ENCODE results near the gene PRKACA. TPM values are rescaled to one million over a fixed set of nuclear protein-coding genes. Genes with fewer than 3 reads are reported as not detected.
A peak's percentile ranks its signal among the peaks of the same experiment; 100 is the strongest.

The PRKACA gene
- polyA plus RNA-seq, 1 donor from 2014 or later = 1.4 TPM

DNA sequence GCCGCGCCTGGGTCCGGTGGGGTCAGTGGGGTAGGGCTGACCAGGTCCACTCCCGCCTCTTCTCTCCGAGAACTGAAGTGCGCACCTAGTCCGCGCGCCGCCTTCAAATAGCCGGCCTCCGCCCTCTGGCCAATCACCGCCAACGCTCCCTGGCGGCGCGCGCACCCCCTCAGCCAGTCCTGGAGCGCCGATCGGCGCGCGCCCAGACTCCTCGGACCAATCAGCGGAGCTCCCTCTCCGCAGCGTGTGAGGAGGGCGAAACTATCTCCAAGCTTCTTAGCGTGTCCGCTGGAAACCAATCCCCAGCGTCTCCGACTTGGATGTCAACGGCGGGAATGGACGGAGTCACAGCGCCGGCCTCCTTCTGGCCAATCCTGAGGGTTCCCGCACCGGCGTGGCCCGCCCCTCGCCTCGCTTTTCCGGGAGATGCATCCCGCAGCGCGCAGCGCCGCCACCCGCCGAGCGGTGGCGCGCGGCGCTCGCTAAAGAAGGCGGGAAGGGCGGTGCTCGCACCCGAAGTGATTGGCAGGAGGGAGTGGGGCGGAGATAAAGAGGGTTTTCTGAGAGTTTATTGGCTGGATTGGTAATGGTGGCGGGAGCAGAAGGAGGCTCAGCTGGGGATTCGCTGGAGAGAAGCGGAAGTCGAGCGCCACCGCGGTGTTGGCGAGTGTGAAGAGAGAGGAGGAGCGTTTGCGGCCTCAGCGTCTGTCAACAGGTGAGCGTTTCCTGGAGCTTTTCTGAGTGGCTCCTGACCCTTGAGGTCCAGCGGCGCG, 19.1 kb upstream of the PRKACA start, which contains the start of gene ASF1B:
Gene ASF1B, minus strand, starts transcription at position 81 of the 773 bp plus-strand sequence. CDS start 133 bp downstream, outside the sequence.
- H3K4me1 Mint-ChIP-seq = peaks cover 5 to 18% (median 8%) of the 10 kb centered on the region in 3 donors
- no peaks in the 10 kb centered on the region for H3K36me3 Mint-ChIP-seq
- H3K27ac Mint-ChIP-seq = peak within 1 kb of the TSS in 2 of 3 donors; percentile 46 to 94
- peak within 1 kb of the TSS; percentile 81 to 99 (median 92) for H3K4me3 Mint-ChIP-seq
- no peaks in the 10 kb centered on the region for H3K9me3 Mint-ChIP-seq
- no peaks in the 10 kb centered on the region for H3K27me3 Mint-ChIP-seq

DNA sequence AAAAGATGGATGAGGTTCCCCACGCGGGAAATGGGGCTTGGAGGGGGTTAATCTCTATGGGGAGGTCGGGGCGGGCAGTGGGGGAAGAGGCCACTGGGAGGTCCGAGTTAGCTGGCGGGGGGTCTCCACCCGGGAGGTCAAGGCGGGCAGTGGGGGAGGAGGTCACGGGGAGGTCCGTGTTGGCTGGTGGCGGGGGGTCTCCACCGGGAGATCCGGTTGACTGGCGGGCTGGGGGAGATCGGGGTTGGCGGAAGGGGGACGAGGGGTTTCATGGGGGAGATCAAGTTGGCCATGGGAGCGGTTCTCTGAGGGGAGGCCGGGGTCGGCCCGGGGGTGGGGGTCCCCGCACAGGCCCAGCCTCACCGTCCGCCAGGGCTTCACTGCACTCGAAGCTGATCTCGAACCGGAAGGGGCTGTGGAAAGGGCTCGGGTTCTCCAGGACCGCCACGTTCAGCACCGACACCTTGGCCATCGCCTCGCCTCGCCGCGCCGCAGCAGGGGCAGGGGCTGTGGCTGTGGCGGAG, 18.5 kb upstream of the PRKACA start:
- H3K27me3 Mint-ChIP-seq = no peaks in the 10 kb centered on the region
- H3K27ac Mint-ChIP-seq = peak overlapping the region in 1 of 3 donors; percentile 46
- H3K4me3 Mint-ChIP-seq = peak overlapping the region; percentile 81 to 99 (median 92)
- H3K36me3 Mint-ChIP-seq = no peaks in the 10 kb centered on the region
- no peaks in the 10 kb centered on the region for H3K9me3 Mint-ChIP-seq
- H3K4me1 Mint-ChIP-seq = peaks cover 5 to 18% (median 8%) of the 10 kb centered on the region in 3 donors

DNA sequence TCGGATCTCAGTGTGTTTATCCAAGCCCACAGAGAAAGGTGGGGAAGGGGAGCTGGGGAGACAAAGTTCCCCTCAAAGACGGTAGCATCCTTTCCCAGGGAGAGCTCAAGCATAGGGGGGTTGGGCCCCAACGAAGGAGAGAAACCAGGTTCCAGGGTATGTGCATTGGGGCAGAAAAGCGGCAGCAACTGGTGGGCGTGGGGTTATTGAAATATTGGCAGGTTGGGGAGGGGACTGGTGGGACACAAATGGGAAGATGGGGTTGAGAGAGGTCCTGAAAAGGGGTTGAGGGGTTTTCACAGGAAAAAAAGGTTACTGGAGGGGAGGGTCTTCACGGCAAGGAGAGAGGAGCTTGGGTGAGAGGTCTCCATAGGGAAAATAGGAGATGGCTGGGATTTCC, 17.8 kb upstream of the PRKACA start:
- H3K4me3 Mint-ChIP-seq = peak overlapping the region; percentile 34 to 90 (median 64)
- no peaks in the 10 kb centered on the region for H3K27me3 Mint-ChIP-seq
- H3K4me1 Mint-ChIP-seq = peaks cover 5 to 18% (median 8%) of the 10 kb centered on the region in 3 donors
- no peaks in the 10 kb centered on the region for H3K9me3 Mint-ChIP-seq
- H3K36me3 Mint-ChIP-seq = no peaks in the 10 kb centered on the region
- H3K27ac Mint-ChIP-seq = no peak overlapping the region

DNA sequence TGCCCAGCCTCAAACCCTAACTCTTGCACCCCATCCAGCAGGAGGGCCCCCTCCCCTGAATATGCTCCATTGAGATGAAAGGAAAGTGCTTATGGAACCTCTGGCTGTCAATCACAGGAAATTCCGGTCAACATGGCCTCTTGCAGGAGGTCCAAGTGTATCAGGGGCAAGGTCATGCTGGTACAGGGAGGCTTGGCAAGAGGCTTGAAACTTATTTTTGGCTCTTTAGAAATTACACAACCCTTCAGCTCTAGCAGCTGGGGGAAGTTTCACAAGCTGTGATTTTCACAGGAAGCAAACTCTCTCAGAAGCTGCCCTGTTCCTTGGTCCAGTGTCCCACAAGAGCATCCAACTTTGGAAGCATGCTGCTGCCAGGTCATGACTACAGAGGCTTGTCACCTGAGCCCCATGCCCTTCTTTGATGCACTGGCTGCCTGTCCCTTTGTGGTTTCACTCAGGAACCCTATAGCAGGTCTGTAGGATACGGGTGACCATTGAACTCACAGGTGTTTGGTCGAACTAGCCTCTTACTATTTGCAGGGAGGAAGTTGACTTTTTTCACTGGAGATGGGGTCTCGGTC, 10.5 kb upstream of the PRKACA start:
- H3K9me3 Mint-ChIP-seq = no peaks in the 10 kb centered on the region
- peaks cover 0 to 3% (median 2%) of the 10 kb centered on the region in 3 donors for H3K4me1 Mint-ChIP-seq
- no peaks in the 10 kb centered on the region for H3K27me3 Mint-ChIP-seq
- no peak overlapping the region for H3K27ac Mint-ChIP-seq
- no peak overlapping the region for H3K4me3 Mint-ChIP-seq
- H3K36me3 Mint-ChIP-seq = peaks cover 2% of the 10 kb centered on the region

DNA sequence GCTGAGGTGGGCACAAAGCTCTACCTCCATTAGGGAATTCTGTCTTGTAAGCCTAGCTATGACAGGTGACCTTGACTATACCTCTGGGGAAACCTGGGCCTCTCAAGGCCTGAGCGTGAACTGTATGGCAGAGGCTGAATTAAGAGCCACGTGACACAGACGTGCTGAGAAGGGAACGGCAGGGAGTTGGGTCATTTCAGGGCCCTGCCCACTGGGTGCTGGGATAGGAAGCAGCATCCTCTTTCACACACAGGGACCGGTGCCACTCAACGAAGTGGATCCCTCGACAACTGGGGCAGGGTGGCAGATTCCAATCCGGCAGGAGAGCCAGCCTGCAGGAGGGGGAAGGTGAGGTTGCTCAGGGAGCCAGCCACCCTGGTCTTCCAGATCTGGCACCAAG, 9.6 kb upstream of the PRKACA start:
- Mint-ChIP-seq H3K27ac (no peak overlapping the region), H3K9me3 (no peaks in the 10 kb centered on the region), H3K4me3 (no peak overlapping the region), H3K36me3 (peaks cover 2% of the 10 kb centered on the region), H3K27me3 (no peaks in the 10 kb centered on the region), H3K4me1 (peaks cover 0 to 3% (median 2%) of the 10 kb centered on the region in 3 donors)

DNA sequence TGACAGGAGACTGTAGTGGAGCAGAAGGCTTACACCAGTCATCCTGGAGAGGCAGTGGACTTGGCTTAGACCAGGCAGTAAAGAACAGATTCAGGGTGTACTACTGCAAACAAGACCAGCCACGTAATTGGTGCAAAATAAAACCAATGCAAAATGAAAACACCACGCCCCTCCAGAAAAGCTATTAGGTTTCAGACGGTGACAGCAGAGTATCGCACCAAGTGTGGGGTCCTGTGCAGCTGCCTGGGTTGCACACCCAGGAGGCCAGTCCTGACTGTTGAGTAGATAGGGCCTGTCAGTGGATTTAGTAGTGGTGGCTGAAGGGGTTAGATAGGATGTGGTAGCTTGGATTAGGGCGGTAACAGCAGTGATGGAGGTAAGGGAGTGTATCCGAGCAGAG, 5.4 kb upstream of the PRKACA start:
- H3K4me3 Mint-ChIP-seq = no peak overlapping the region
- H3K27ac Mint-ChIP-seq = peak overlapping the region in 1 of 3 donors; percentile 16

DNA sequence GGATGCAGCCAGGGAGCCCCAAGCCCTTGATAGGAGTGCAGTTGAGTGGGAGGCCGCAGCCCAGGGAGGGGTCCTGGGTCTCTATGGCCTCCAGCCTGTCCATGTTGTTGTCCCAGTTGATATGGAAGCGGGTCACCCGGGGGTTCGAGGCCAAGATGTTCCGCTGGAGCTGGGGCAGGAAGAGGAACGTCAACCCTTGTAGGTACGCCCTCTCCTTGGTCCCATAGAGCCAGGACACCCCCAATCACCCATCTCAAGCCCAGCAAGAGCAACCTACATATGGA, 2.9 kb upstream of the PRKACA start:
- H3K9me3 Mint-ChIP-seq = no peaks in the 10 kb centered on the region
- peaks cover 1% of the 10 kb centered on the region for H3K36me3 Mint-ChIP-seq
- no peaks in the 10 kb centered on the region for H3K27me3 Mint-ChIP-seq
- peak overlapping the region in 1 of 4 donors; percentile 41 for H3K4me3 Mint-ChIP-seq
- H3K27ac Mint-ChIP-seq = no peak overlapping the region
- peaks cover 18 to 23% (median 19%) of the 10 kb centered on the region in 3 donors for H3K4me1 Mint-ChIP-seq

More for the DNA sequence above, 5.4 kb upstream of the PRKACA start:
- H3K36me3 Mint-ChIP-seq = peaks cover 2% of the 10 kb centered on the region
- H3K9me3 Mint-ChIP-seq = no peaks in the 10 kb centered on the region
- no peaks in the 10 kb centered on the region for H3K27me3 Mint-ChIP-seq
- H3K4me1 Mint-ChIP-seq = peaks cover 5 to 9% (median 8%) of the 10 kb centered on the region in 3 donors

DNA sequence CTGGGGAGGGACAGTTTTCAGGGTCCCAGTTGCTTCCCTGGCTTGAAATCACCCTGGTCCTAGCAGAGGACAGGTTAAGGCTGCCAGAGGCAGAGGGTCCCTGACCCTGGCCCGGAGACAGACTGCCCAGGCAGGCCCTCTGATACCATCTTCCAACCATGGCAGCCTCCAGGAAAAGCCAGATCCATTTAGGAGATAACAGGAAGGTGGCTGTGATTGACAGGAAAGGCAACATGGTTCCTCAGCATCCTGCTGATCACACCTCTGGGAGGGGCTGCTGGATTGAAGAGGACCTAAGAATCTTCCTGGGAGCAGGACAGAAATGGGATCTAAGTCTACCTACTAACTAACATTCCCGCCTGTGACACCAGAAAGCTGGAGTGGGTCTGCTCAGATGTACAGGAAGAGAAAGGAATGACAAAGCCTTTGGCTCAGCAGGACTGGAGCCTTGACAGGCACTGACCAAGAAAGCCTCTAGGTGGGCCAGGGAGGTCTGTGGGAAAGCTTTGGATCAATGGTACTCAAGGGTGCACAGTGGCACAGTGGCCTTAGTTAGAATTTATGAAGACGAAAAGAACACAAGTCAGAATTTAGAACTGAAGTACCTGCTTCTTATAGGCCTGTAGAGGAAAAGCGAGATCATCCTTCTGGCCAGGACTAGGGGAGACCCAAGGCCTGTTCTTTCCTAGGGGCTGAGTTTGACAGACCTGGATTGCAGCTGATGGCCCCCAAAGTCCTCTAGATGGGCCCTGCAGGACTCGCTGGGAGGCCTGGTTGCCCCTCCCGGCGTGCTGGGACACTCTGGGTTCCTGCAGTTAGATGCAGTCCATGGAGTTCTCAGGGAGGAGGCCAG, 2.3 kb upstream of the PRKACA start:
- no peaks in the 10 kb centered on the region for H3K9me3 Mint-ChIP-seq
- peaks cover 1% of the 10 kb centered on the region for H3K36me3 Mint-ChIP-seq
- H3K4me1 Mint-ChIP-seq = peaks cover 21 to 29% (median 22%) of the 10 kb centered on the region in 3 donors
- H3K27ac Mint-ChIP-seq = no peak overlapping the region
- H3K4me3 Mint-ChIP-seq = peak overlapping the region in 3 of 4 donors; percentile 25 to 86 (median 41)
- no peaks in the 10 kb centered on the region for H3K27me3 Mint-ChIP-seq

DNA sequence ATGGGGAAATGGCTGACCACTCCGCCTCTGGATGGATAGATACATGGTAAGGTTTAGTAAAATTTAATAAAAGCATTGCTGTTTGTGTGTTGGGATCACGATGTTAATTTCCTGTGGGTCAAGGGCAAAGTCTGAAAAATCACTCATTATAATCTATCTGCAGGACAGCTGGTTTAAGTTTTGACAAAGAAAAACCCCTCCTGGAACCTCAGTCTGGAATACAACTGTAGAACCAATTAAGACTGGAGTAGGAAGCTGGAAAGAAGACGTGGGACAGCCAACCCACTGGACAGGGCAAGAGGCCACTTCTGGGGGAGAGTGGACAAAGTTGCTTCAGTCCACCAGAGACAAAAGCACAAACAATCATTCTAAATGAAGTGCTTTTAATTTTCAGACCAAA, 1.6 kb upstream of the PRKACA start:
- Mint-ChIP-seq H3K36me3 (peaks cover 1% of the 10 kb centered on the region), H3K27ac (peak overlapping the region; percentile 76 to 98 (median 92)), H3K27me3 (no peaks in the 10 kb centered on the region), H3K9me3 (no peaks in the 10 kb centered on the region), H3K4me3 (peak overlapping the region; percentile 66 to 95 (median 90)), H3K4me1 (peaks cover 24 to 33% (median 25%) of the 10 kb centered on the region in 3 donors)

DNA sequence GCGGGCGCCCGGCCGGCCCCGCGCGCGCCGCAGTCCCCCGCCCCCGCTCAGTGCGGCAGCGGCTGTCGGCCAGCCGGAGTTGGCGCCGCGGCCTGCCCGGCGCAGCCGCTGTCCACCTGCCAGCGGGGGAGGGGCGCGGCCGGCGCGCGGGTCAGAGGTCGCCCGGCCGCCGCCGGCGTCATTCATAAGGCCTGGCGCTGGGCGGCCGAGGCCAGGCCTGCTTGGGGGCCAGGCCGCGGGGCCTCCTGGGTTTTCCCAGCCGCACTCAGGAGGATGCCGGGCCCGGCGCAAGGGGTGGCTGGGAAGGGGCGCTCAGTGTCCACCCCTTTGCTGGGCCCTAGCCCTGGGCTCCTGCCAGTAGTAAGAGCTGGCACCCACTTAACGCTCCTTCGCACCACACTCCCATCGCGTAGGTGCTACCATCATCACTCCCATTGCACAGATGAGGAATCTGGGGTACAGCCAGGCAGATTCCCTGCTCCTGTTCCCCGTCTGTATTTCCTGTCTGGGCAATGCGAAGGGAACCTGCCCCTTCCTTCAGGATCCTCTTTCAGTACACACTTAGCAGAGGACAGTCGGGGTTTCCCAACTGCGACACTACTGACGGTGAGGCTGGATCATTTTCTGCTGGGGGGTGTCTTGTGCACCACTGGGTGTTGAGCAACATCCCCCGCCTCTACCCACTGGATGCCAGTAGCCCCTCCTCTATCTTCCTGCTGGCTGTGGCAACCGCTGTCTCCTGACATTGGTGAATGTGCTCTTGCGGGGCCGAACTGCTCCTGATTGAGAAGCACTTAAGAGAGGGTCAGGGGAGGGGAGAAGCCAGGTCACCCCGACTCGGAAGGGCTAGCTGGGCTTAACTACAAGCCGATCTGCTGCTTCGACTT, 846 bp upstream of the PRKACA start:
- peak overlapping the region; percentile 86 to 95 (median 95) for H3K4me3 Mint-ChIP-seq
- peak overlapping the region; percentile 92 to 98 (median 98) for H3K27ac Mint-ChIP-seq
- peaks cover 24 to 33% (median 25%) of the 10 kb centered on the region in 3 donors for H3K4me1 Mint-ChIP-seq
- H3K9me3 Mint-ChIP-seq = no peaks in the 10 kb centered on the region
- no peaks in the 10 kb centered on the region for H3K27me3 Mint-ChIP-seq
- H3K36me3 Mint-ChIP-seq = peaks cover 1% of the 10 kb centered on the region

DNA sequence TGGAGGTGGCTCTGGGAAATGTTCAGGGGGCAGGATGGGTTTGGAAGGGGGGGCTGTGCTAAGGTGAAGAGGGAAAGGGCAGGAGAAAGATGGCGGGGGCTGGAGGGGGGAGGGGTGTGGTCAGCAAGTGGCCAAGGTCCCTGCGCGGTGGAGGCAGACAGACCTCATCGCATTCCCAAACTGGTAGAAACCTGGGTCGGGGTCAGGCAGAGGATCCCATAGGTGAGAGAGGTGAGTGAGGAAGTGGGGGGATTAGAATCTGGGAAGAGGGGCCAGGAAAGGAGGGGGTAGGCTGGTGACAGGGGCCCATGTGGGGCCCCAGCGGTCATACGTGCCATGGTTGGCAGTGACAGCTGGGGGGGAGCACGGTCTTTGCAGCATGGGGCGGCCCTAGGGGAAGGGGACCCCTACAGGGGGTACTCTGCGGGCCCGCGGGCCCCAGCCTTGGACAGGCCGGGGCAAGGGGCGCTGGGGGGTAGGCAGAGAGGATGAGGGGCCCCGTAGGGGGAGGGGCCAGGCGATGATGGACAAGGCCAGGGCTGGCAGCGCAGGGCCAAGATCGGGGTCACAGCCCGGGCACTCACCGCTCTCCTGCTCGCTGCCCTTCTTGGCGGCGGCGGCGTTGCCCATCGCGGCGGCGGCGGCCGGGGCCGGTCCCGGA, 514 bp downstream of the PRKACA start:
- H3K4me1 Mint-ChIP-seq = peaks cover 24 to 33% (median 27%) of the 10 kb centered on the region in 3 donors

DNA sequence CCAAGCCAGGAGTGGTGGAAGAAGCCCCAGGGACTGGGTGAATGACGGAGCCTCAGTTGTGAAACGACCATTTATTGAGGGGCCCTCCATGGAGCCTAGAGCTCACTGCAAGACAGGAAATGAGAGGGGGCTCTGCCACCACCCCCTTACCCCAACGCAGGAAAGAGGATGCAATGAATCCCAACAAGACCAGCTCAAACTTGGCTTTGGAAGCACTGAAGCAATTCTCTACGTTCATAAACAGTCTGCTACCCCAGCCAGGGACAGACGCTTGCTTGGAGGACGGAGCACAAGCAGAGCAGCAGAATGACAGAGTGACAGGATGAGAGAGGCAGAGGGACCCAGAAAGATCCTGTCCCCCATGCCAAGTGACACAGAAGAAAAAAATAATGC, 1.0 kb downstream of the PRKACA start:
- Mint-ChIP-seq H3K4me1 (peaks cover 24 to 33% (median 27%) of the 10 kb centered on the region in 3 donors), H3K27ac (peak overlapping the region; percentile 50 to 95 (median 63)), H3K9me3 (no peaks in the 10 kb centered on the region), H3K36me3 (peaks cover 1% of the 10 kb centered on the region), H3K27me3 (no peaks in the 10 kb centered on the region), H3K4me3 (peak overlapping the region; percentile 78 to 95 (median 88))

More for the DNA sequence above, 514 bp downstream of the PRKACA start:
- peak overlapping the region; percentile 78 to 95 (median 90) for H3K4me3 Mint-ChIP-seq
- peak overlapping the region in 2 of 3 donors; percentile 66 to 95 for H3K27ac Mint-ChIP-seq
- H3K9me3 Mint-ChIP-seq = no peaks in the 10 kb centered on the region
- no peaks in the 10 kb centered on the region for H3K27me3 Mint-ChIP-seq
- H3K36me3 Mint-ChIP-seq = peaks cover 1% of the 10 kb centered on the region

DNA sequence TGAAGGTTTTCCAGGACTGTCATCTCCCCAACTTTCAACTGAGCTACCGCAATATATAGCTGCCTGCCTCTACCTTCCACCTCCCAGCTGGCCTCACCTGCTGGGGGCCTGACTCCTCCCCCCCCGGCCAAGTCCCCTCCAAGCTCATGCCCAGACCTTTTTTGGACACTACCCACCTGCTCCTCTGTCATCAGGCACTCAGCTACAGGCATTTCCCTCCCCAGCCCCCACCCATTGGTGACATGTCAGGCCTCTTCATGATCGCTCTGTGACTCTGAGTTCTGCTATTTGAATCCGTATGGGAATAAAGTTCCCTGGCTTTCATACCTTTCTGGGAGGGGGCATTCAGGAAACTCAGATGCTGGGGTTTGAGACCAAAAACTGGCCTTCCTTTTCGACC, 1.8 kb downstream of the PRKACA start:
- Mint-ChIP-seq H3K9me3 (no peaks in the 10 kb centered on the region), H3K27ac (peak overlapping the region in 1 of 3 donors; percentile 50), H3K27me3 (no peaks in the 10 kb centered on the region), H3K4me1 (peaks cover 24 to 33% (median 27%) of the 10 kb centered on the region in 3 donors), H3K36me3 (peaks cover 1% of the 10 kb centered on the region), H3K4me3 (peak overlapping the region; percentile 78 to 92 (median 80))

All from IgD-negative memory B cell (primary cell).